Measurements from ENCODE around the gene BMPR1A.

GRCh38 chr10:86730227-86730626, 26.2 kb upstream of the BMPR1A start:
- TF ChIP-seq CTCF (IDR thresholded peaks at IDR 0.05) (no peak), POLR2A (IDR thresholded peaks at IDR 0.05) (no peak)

Measured in lower leg skin (tissue), 3 donors.